PC-9 (cell line): ENCODE measurements around the gene C5. TPM values are rescaled to one million over a fixed set of nuclear protein-coding genes. Genes with fewer than 3 reads are reported as not detected.
A peak's percentile ranks its signal among the peaks of the same experiment; 100 is the strongest.

Experiments used
- BruUV-seq: library from RNA; stranded (reverse); fragments of 400-500 nt; replicated peaks from 2 replicates; lab custom pipeline; 2021; lab: Mats Ljungman, UMichigan
- CTCF ChIA-PET: fragments of 300-600 bp; sonication (Branson Sonifier 250); formaldehyde crosslinking; loops from one replicate; lab custom pipeline; 2022; ENCODE audit warnings: antibody characterized with exemption; lab: Charles Lee
- POLR2A ChIA-PET: fragments of 300-600 bp; sonication (Branson Sonifier 250); formaldehyde crosslinking; loops from one replicate; lab custom pipeline; 2022; ENCODE audit warnings: antibody characterized with exemption; ENCODE audit not compliant: unreplicated experiment; lab: Charles Lee
- DNase-seq, 2 experiments: peaks; one replicate each; pipeline versions ENCODE4 v3.0.0 to v3.0.0-alpha.2; 2015 to 2022; ENCODE audit warnings: mixed read lengths in 1 of 2
- H2AFZ ChIP-seq: fragments of 200-600 bp; sonication (generic); 2 replicates; pipeline ENCODE4 v1.8.1; 2017; ENCODE audit warnings: antibody characterized with exemption
- H3F3A ChIP-seq: fragments of 200-600 bp; sonication (generic); 2 replicates; pipeline ENCODE4 v1.8.1; 2017; ENCODE audit warnings: antibody characterized with exemption, mild to moderate bottlenecking, low read depth; ENCODE audit not compliant: insufficient read depth
- H3K27ac ChIP-seq: fragments of 200-600 bp; sonication (generic); 2 replicates; pipeline ENCODE4 v1.6.1; 2016; ENCODE audit warnings: mixed run types
- H3K27me3 ChIP-seq: fragments of 200-600 bp; sonication (generic); 2 replicates; pipeline ENCODE4 v1.6.1; 2016; ENCODE audit warnings: low read depth, mixed run types; ENCODE audit not compliant: insufficient read depth
- H3K36me3 ChIP-seq: fragments of 200-600 bp; sonication (generic); 2 replicates; pipeline ENCODE4 v1.6.1; 2016; ENCODE audit warnings: low read depth, mixed run types
- H3K4me1 ChIP-seq: fragments of 200-600 bp; sonication (generic); replicated peaks from 2 replicates; pipeline ENCODE4 v1.6.1; 2016; ENCODE audit warnings: mixed run types; ENCODE audit not compliant: insufficient read depth
- H3K4me2 ChIP-seq: fragments of 200-600 bp; sonication (generic); 2 replicates; pipeline ENCODE4 v1.6.1; 2017; ENCODE audit warnings: mixed run types
- H3K4me3 ChIP-seq: fragments of 200-600 bp; sonication (generic); 2 replicates; pipeline ENCODE4 v1.6.1; 2016; ENCODE audit warnings: mixed run types
- H3K79me2 ChIP-seq: fragments of 200-600 bp; sonication (generic); 2 replicates; pipeline ENCODE4 v1.6.1; 2017; ENCODE audit warnings: low read depth, mixed run types
- H3K9me2 ChIP-seq: fragments of 200-600 bp; sonication (generic); 2 replicates; pipeline ENCODE4 v1.8.1; 2017; ENCODE audit warnings: mild to moderate bottlenecking; ENCODE audit not compliant: insufficient read depth
- H3K9me3 ChIP-seq: fragments of 200-600 bp; sonication (generic); 2 replicates; pipeline ENCODE4 v1.8.1; 2016; ENCODE audit warnings: low read depth; ENCODE audit not compliant: insufficient read depth
- H4K20me1 ChIP-seq: fragments of 200-600 bp; sonication (generic); 2 replicates; pipeline ENCODE4 v1.8.1; 2017; ENCODE audit not compliant: insufficient read depth
- EZH2 ChIP-seq: fragments of 200-600 bp; sonication (generic); IDR thresholded peaks from 2 replicates; pipeline ENCODE4 v1.8.0; 2017; ENCODE audit warnings: antibody characterized with exemption, low read depth
- intact Hi-C: fragments of 100-400 bp; cut with micrococcal nuclease; formaldehyde crosslinking; loops from one replicate; pipeline ENCODE4 v1.10.0; 2022; ENCODE audit not compliant: unreplicated experiment
- total RNA-seq: library from RNA; stranded (reverse); gene quantifications from 2 replicates; pipeline ENCODE4 v1.2.3, GENCODE V29; 2021
- TF ChIP-seq, protein P1 (sequence below): fragments of 200-600 bp; sonication (generic); conservative IDR thresholded peaks from 2 replicates; pipeline ENCODE4 v1.6.1; 2017; ENCODE audit warnings: mixed run types, antibody characterized with exemption, mild to moderate bottlenecking, moderate library complexity

Gene C5
- total RNA-seq, 1 experiment from 2014 or later, result 11.5 TPM

GRCh38 chr9:120909904-120910303, 140.2 kb downstream of the C5 start:
- H3K4me2 ChIP-seq, result no peak overlapping the region
- no peaks in the 10 kb centered on the region for H3K9me3 ChIP-seq
- TF ChIP-seq, protein P1, sequence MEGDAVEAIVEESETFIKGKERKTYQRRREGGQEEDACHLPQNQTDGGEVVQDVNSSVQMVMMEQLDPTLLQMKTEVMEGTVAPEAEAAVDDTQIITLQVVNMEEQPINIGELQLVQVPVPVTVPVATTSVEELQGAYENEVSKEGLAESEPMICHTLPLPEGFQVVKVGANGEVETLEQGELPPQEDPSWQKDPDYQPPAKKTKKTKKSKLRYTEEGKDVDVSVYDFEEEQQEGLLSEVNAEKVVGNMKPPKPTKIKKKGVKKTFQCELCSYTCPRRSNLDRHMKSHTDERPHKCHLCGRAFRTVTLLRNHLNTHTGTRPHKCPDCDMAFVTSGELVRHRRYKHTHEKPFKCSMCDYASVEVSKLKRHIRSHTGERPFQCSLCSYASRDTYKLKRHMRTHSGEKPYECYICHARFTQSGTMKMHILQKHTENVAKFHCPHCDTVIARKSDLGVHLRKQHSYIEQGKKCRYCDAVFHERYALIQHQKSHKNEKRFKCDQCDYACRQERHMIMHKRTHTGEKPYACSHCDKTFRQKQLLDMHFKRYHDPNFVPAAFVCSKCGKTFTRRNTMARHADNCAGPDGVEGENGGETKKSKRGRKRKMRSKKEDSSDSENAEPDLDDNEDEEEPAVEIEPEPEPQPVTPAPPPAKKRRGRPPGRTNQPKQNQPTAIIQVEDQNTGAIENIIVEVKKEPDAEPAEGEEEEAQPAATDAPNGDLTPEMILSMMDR, result no peak
- no peak for TF ChIP-seq EZH2
- no peak overlapping the region for H3K27ac ChIP-seq
- H3K27me3 ChIP-seq, result no peaks in the 10 kb centered on the region
- H3K9me2 ChIP-seq, result no peaks in the 10 kb centered on the region
- BruUV-seq, result no TSS peak
- H3K4me1 ChIP-seq, result peaks cover 7% of the 10 kb centered on the region
- H4K20me1 ChIP-seq, result no peaks in the 10 kb centered on the region
- no peak overlapping the region for H3K4me3 ChIP-seq
- H2AFZ ChIP-seq, result no peak overlapping the region
- intact Hi-C loops, result no loop called here
- H3K36me3 ChIP-seq, result no peaks in the 10 kb centered on the region
- peak in 1 of 2 experiments; percentile 32 for DNase-seq
- POLR2A ChIA-PET, result no interaction called here
- CTCF ChIA-PET, result no interaction called here
- no peaks in the 10 kb centered on the region for H3F3A ChIP-seq
- H3K79me2 ChIP-seq, result no peaks in the 10 kb centered on the region

DNA sequence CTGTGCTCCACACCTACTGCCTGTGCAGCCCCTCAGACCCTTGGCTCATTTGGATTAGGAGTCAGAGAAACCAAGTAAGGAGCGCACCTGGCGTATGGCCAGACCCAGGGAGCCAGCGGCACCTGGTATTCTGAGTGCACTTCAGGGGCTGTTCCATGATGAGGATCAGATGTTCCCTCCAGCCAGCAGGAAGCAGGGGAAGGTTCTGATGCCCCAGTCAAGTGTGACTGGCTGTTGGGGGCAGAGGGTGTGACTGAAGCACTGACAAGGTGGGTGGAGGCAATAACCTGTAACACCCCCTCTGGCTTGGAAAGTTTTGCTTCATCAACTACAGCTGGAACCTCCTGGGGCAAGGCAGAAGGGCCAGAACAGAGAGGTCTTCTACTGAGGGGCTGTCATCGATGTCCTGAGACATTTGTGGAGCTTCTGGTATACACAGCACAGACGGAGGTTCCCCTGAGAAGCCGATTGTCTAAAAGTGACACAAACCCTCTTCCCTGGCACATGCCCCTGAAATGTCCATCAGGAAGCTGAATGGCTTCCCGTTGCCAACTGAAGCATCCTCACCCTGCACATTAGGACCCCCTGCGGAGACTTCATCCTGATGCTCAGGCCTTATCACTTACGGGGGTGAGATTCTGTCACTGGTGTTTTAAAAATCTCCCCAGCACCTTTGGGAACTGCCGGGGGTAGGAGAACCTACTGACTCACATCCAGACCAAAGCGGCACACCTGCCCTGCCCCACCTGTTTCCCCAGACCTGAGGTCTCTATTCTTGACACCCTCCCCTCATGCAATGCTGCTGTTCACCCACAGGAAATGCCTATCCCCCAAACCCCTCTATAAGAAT, 144.5 kb downstream of the C5 start:
- Histone ChIP-seq H3K4me3 (no peak overlapping the region), H3K36me3 (no peaks in the 10 kb centered on the region), H4K20me1 (no peaks in the 10 kb centered on the region), H3F3A (no peaks in the 10 kb centered on the region), H2AFZ (no peak overlapping the region), H3K27me3 (no peaks in the 10 kb centered on the region), H3K27ac (no peak overlapping the region), H3K4me1 (peaks cover 6% of the 10 kb centered on the region), H3K4me2 (no peak overlapping the region), H3K79me2 (no peaks in the 10 kb centered on the region), H3K9me3 (no peaks in the 10 kb centered on the region), H3K9me2 (no peaks in the 10 kb centered on the region)
- BruUV-seq, result no TSS peak
- intact Hi-C loops, result no loop called here
- ChIA-PET POLR2A (no interaction called here), CTCF (no interaction called here)
- TF ChIP-seq, protein P1, result no peak
- no peak for TF ChIP-seq EZH2
- DNase-seq, result no peak

DNA sequence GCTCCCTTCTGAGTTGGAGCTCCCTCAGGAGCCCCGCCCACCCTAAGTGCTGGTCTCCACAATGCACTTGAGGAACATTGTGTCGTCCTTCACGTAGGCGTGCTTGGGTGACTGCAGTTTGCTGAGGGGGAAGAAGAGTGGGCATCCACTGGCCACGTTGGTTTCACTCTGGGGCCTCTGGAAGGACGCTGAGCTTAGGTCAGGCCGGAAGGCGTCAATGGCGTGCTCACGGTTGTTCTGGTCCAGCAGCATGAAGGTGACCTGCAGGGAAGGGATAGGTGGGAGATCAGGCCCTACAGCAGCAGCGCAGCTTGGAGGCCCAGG, 145.1 kb downstream of the C5 start:
- intact Hi-C loops, result no loop called here
- H3K27ac ChIP-seq, result no peak overlapping the region

More for the DNA sequence above, 145.1 kb downstream of the C5 start:
- no TSS peak for BruUV-seq
- no peaks in the 10 kb centered on the region for H4K20me1 ChIP-seq
- ChIA-PET POLR2A (no interaction called here), CTCF (no interaction called here)
- no peak for DNase-seq
- H3F3A ChIP-seq, result no peaks in the 10 kb centered on the region
- H3K36me3 ChIP-seq, result no peaks in the 10 kb centered on the region
- no peaks in the 10 kb centered on the region for H3K79me2 ChIP-seq
- H3K9me3 ChIP-seq, result no peaks in the 10 kb centered on the region
- no peak overlapping the region for H3K4me3 ChIP-seq
- H3K4me1 ChIP-seq, result no peaks in the 10 kb centered on the region; the same call in 1 of the 2 replicates
- H3K9me2 ChIP-seq, result no peaks in the 10 kb centered on the region
- no peak overlapping the region for H3K4me2 ChIP-seq
- no peak overlapping the region for H2AFZ ChIP-seq
- H3K27me3 ChIP-seq, result no peaks in the 10 kb centered on the region
- TF ChIP-seq, protein P1, result no peak
- TF ChIP-seq EZH2, result no peak
